Activated CD4-positive, alpha-beta memory T cell treated with anti-CD3 and anti-CD28 coated beads, Interleukin-2, amount 10 ng/mL, durations not matched to agents 7 days and 5 days (primary cell): ENCODE measurements around the gene MCTP1. TPM values are rescaled to one million over a fixed set of nuclear protein-coding genes. Genes with fewer than 3 reads are reported as not detected.

ENCODE experiments used
- CTCF ChIA-PET: fragments of 350-600 bp; sonication (Branson Sonifier 250); formaldehyde crosslinking; loops from one replicate; lab custom pipeline; 2021; ENCODE audit warnings: antibody characterized with exemption, inconsistent platforms; lab: Charles Lee
- POLR2A ChIA-PET: fragments of 350-600 bp; sonication (Branson Sonifier 250); formaldehyde crosslinking; loops from one replicate; lab custom pipeline; 2021; ENCODE audit warnings: antibody characterized with exemption; lab: Charles Lee
- DNase-seq: peaks from one replicate; pipeline ENCODE4 v3.0.0-alpha.2; 2020
- H3K27ac Mint-ChIP-seq: one replicate; pipeline ENCODE4 v1.8.0; 2021; ENCODE audit warnings: mild to moderate bottlenecking, mixed read lengths
- H3K27me3 Mint-ChIP-seq: one replicate; pipeline ENCODE4 v1.8.0; 2021; ENCODE audit warnings: mixed read lengths
- H3K36me3 Mint-ChIP-seq: one replicate; pipeline ENCODE4 v1.8.0; 2021; ENCODE audit warnings: low read depth, mixed read lengths
- H3K4me1 Mint-ChIP-seq: one replicate; pipeline ENCODE4 v1.8.0; 2021; ENCODE audit warnings: mixed read lengths
- H3K4me3 Mint-ChIP-seq: one replicate; pipeline ENCODE4 v1.8.0; 2021; ENCODE audit warnings: mild to moderate bottlenecking, mixed read lengths
- H3K9me3 Mint-ChIP-seq: one replicate; pipeline ENCODE4 v1.8.0; 2021; ENCODE audit warnings: mixed read lengths
- total RNA-seq, 2 experiments: library from RNA; stranded (reverse); gene quantifications; one replicate each; pipeline ENCODE4 v1.2.3, GENCODE V29; 2021

The MCTP1 gene
- total RNA-seq, 2 experiments from 2014 or later = not detected

DNA sequence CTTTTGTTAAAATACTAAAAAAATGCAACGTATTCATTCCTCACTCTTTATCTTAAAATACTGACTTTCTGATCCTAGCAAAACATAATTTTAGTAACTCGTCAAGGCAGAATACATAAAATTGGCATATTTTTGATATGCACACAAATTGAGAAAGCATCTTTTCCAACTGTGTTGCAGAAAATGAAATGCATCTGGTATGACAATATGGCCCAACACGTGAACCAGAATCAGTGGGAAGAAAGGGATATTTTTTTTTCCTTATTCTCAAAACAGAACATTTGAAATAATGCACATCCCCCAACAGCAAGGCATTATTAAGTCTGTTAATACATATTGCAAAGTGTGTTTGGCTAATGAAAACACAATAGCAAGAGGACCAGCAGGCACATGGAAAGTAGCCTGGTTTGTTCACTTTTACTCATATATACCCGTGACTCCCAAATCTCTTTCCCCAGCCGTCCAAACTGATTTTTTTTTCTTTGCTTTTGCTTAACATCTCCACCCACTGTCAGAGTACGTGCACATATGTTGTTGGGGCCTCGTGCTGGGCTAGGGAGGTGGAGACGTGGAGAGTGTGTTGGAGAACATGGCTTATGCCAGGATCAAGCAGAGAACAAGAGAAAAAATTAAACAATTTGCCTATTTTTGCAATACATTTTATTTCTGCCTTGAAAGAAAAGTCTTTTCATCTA is 4.3 kb downstream of the MCTP1 start:
- ChIA-PET CTCF (no interaction called here), POLR2A (no interaction called here)
- Mint-ChIP-seq H3K4me1 (peaks cover 10% of the 10 kb centered on the region), H3K27me3 (peaks cover 38% of the 10 kb centered on the region), H3K4me3 (no peak overlapping the region), H3K36me3 (no peaks in the 10 kb centered on the region), H3K27ac (no peak overlapping the region), H3K9me3 (no peaks in the 10 kb centered on the region)
- DNase-seq = no peak

GRCh38 chr5:95274011-95274410 is 10.9 kb downstream of the MCTP1 start:
- Mint-ChIP-seq H3K4me1 (no peaks in the 10 kb centered on the region), H3K36me3 (no peaks in the 10 kb centered on the region), H3K27ac (no peak overlapping the region), H3K4me3 (no peak overlapping the region), H3K9me3 (no peaks in the 10 kb centered on the region), H3K27me3 (peaks cover 10% of the 10 kb centered on the region)
- no peak for DNase-seq
- ChIA-PET POLR2A (no interaction called here), CTCF (no interaction called here)

GRCh38 chr5:95272316-95272929 is 12.5 kb downstream of the MCTP1 start:
- ChIA-PET CTCF (no interaction called here), POLR2A (no interaction called here)
- Mint-ChIP-seq H3K27me3 (peaks cover 15% of the 10 kb centered on the region), H3K4me3 (no peak overlapping the region), H3K9me3 (no peaks in the 10 kb centered on the region), H3K27ac (no peak overlapping the region), H3K36me3 (no peaks in the 10 kb centered on the region), H3K4me1 (no peaks in the 10 kb centered on the region)
- no peak for DNase-seq

- Mint-ChIP-seq H3K4me3 (no peak overlapping the region), H3K36me3 (no peaks in the 10 kb centered on the region), H3K27ac (no peak overlapping the region), H3K27me3 (peaks cover 5% of the 10 kb centered on the region), H3K4me1 (no peaks in the 10 kb centered on the region), H3K9me3 (no peaks in the 10 kb centered on the region)
- CTCF ChIA-PET = interaction anchor here (1.4 kb wide), 1 partner anchor 294 kb away, joined by 3 read pairs; no protein-coding TSS in a partner anchor
- DNase-seq = no peak
- POLR2A ChIA-PET = interaction anchor here (0.8 kb wide), 1 partner anchor 17 kb away, joined by 3 read pairs; no protein-coding TSS in a partner anchor
Observed at GRCh38 chr5:95262933-95263660, 21.8 kb downstream of the MCTP1 start.

- DNase-seq = no peak
- Mint-ChIP-seq H3K4me3 (no peak overlapping the region), H3K9me3 (no peaks in the 10 kb centered on the region), H3K4me1 (no peaks in the 10 kb centered on the region), H3K36me3 (no peaks in the 10 kb centered on the region), H3K27me3 (no peaks in the 10 kb centered on the region), H3K27ac (no peak overlapping the region)
- CTCF ChIA-PET = no interaction called here
- POLR2A ChIA-PET = no interaction called here
Observed at GRCh38 chr5:95261437-95262175, 23.3 kb downstream of the MCTP1 start.

- Mint-ChIP-seq H3K4me1 (no peaks in the 10 kb centered on the region), H3K36me3 (no peaks in the 10 kb centered on the region), H3K27me3 (no peaks in the 10 kb centered on the region), H3K9me3 (no peaks in the 10 kb centered on the region), H3K4me3 (no peak overlapping the region), H3K27ac (no peak overlapping the region)
- ChIA-PET CTCF (no interaction called here), POLR2A (no interaction called here)
- no peak for DNase-seq
Observed at GRCh38 chr5:95256991-95257390, 27.9 kb downstream of the MCTP1 start.

DNA sequence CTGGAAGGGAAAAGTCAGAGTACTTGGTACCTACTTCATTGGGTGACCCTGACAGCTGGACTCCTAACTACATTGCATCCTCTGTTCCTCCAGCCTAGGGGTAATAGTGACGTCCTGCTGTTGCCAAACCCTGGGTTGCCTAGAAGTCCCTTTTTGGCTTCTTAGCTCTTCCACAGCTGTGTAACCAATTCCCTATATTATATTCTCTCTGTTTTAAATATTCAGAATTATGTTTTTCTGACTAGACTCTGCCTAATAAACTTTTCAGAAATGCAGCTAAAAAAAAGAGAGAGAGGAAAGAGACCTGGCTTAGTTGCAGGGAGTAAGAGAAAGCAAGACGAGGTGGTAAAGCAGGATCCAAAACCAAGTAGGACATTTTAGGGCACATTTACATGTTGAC is 28.4 kb downstream of the MCTP1 start:
- no peak overlapping the region for H3K4me3 Mint-ChIP-seq

DNA sequence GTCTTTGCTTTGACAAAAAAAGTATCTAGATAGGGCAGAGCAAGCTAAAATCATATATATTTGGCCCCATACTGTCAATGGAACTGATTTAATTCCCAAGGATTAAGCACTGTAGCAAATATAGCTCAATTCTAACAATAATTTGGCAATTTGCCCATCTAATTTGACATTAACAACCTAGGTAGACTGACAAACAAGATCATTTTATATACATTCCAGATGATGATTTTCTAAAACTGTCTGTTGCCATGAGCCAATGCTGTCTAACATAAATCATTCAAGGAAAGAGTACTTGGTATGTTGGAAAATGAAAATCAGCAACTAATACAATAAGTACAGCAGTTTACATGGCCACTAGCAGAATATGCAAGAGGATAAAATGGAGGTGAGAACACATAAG is 32.1 kb downstream of the MCTP1 start:
- POLR2A ChIA-PET = no interaction called here
- no peaks in the 10 kb centered on the region for H3K9me3 Mint-ChIP-seq
- no peaks in the 10 kb centered on the region for H3K27me3 Mint-ChIP-seq
- CTCF ChIA-PET = no interaction called here
- H3K27ac Mint-ChIP-seq = no peak overlapping the region
- no peak for DNase-seq
- H3K4me3 Mint-ChIP-seq = no peak overlapping the region
- H3K36me3 Mint-ChIP-seq = no peaks in the 10 kb centered on the region
- no peaks in the 10 kb centered on the region for H3K4me1 Mint-ChIP-seq

More for the DNA sequence above, 28.4 kb downstream of the MCTP1 start:
- ChIA-PET POLR2A (no interaction called here), CTCF (interaction anchor here (1.0 kb wide), 1 partner anchor 28 kb away, joined by 3 read pairs; no protein-coding TSS in a partner anchor)
- DNase-seq = no peak
- H3K27ac Mint-ChIP-seq = no peak overlapping the region
- no peaks in the 10 kb centered on the region for H3K9me3 Mint-ChIP-seq
- no peaks in the 10 kb centered on the region for H3K27me3 Mint-ChIP-seq
- H3K36me3 Mint-ChIP-seq = no peaks in the 10 kb centered on the region
- no peaks in the 10 kb centered on the region for H3K4me1 Mint-ChIP-seq

GRCh38 chr5:95251185-95251584 is 33.7 kb downstream of the MCTP1 start:
- Mint-ChIP-seq H3K4me1 (no peaks in the 10 kb centered on the region), H3K4me3 (no peak overlapping the region), H3K9me3 (no peaks in the 10 kb centered on the region), H3K27ac (no peak overlapping the region), H3K36me3 (no peaks in the 10 kb centered on the region), H3K27me3 (no peaks in the 10 kb centered on the region)
- DNase-seq = no peak
- POLR2A ChIA-PET = no interaction called here
- CTCF ChIA-PET = no interaction called here

GRCh38 chr5:95244479-95244878 is 40.4 kb downstream of the MCTP1 start:
- DNase-seq = no peak
- Mint-ChIP-seq H3K4me1 (no peaks in the 10 kb centered on the region), H3K27me3 (no peaks in the 10 kb centered on the region), H3K36me3 (no peaks in the 10 kb centered on the region), H3K9me3 (no peaks in the 10 kb centered on the region), H3K4me3 (no peak overlapping the region), H3K27ac (no peak overlapping the region)
- CTCF ChIA-PET = no interaction called here
- POLR2A ChIA-PET = no interaction called here

GRCh38 chr5:95241635-95242034 is 43.3 kb downstream of the MCTP1 start:
- H3K4me1 Mint-ChIP-seq = no peaks in the 10 kb centered on the region
- no peaks in the 10 kb centered on the region for H3K27me3 Mint-ChIP-seq
- POLR2A ChIA-PET = no interaction called here
- no peaks in the 10 kb centered on the region for H3K9me3 Mint-ChIP-seq
- CTCF ChIA-PET = no interaction called here
- no peak overlapping the region for H3K27ac Mint-ChIP-seq
- H3K36me3 Mint-ChIP-seq = no peaks in the 10 kb centered on the region
- H3K4me3 Mint-ChIP-seq = no peak overlapping the region
- DNase-seq = no peak

- H3K4me3 Mint-ChIP-seq = no peak overlapping the region
- H3K4me1 Mint-ChIP-seq = no peaks in the 10 kb centered on the region
- CTCF ChIA-PET = no interaction called here
- H3K27ac Mint-ChIP-seq = no peak overlapping the region
- no peaks in the 10 kb centered on the region for H3K9me3 Mint-ChIP-seq
- H3K36me3 Mint-ChIP-seq = no peaks in the 10 kb centered on the region
- H3K27me3 Mint-ChIP-seq = no peaks in the 10 kb centered on the region
- POLR2A ChIA-PET = no interaction called here
- no peak for DNase-seq
Observed at GRCh38 chr5:95241161-95241560, 43.7 kb downstream of the MCTP1 start.
